ENCODE measurements around the gene TNFSF8.

DNA sequence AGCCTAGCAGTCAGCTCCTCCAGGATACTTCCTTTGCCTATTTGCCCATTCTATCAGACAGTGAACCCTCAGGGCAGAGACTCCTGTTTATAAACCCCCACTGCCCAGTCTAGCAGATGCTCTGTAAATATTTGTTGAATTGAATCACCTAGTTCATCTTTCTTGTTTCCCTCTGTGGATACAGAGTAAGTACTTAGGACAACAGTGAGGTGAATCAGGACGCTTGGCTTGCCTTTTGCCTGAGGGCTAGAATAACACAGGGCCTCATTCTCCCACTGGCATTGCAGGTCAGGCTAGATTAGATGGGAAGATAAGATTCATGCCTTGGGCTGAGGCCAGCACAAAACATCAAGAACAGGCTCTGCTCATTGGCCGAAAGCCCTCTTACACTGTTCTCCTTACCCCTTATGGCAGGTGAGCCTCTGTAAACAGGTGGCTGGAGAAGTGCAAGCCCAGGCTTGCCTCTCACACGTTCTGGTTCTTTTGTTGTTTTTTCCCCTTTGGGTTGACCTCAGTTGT is 22.2 kb downstream of the TNFSF8 start:
- TF ChIP-seq SUZ12 (IDR thresholded peaks at IDR 0.05; ENCODE audit: extremely low read depth, insufficient read depth, insufficient read length) (no peak), YY1 (IDR thresholded peaks at IDR 0.05; ENCODE audit: insufficient read depth, insufficient read length) (no peak), ZNF274 (IDR thresholded peaks at IDR 0.05; ENCODE audit: low read depth, low read length) (no peak)
